Glomerular visceral epithelial cell (primary cell): ENCODE data around the gene POLD4.

Experiments
- DNase-seq: peaks from one replicate; pipeline ENCODE4 v3.0.0-alpha.2; 2016; ENCODE audit errors: extremely low spot score

The POLD4 gene

DNA sequence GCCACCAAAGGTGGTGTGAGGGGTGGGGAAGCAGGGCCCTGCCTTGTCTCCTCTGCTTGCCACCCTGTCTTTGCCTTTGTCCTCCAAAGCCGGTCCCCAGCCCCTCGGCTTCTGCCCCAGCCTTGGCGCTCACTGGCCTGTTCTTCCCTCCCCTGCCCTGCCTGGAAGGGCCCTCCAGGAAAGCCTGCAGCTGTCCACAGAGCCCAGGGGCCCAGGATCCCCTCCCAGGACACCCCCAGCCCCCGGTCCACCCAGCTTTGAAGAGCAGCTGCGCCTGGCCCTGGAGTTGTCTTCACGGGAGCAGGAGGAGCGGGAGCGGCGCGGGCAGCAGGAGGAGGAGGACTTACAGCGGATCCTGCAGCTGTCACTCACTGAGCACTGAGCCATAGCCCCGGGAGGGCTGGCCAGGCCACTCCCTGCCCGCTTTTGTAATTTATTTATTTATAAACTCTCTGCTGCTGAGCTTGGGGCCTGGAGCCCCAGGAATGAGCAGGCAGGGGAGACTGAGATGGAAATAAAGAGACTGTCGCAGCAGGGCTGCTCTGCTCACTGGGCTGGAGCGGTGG, 51.3 kb downstream of the POLD4 start:
- DNase-seq: peak; percentile 78

- no peak for DNase-seq
These were observed 51.9 kb downstream of the POLD4 start for GRCh38 chr11:67301313-67301921.
